HG03064 (cell line): ENCODE measurements around the gene SEPTIN3.

ENCODE experiments used
- ATAC-seq: cut with Tn5 transposase; IDR thresholded peaks from one replicate; pipeline ENCODE4 v1.9.1; 2021; ENCODE audit warnings: low read depth; ENCODE audit not compliant: unreplicated experiment

SEPTIN3 gene, protein sequence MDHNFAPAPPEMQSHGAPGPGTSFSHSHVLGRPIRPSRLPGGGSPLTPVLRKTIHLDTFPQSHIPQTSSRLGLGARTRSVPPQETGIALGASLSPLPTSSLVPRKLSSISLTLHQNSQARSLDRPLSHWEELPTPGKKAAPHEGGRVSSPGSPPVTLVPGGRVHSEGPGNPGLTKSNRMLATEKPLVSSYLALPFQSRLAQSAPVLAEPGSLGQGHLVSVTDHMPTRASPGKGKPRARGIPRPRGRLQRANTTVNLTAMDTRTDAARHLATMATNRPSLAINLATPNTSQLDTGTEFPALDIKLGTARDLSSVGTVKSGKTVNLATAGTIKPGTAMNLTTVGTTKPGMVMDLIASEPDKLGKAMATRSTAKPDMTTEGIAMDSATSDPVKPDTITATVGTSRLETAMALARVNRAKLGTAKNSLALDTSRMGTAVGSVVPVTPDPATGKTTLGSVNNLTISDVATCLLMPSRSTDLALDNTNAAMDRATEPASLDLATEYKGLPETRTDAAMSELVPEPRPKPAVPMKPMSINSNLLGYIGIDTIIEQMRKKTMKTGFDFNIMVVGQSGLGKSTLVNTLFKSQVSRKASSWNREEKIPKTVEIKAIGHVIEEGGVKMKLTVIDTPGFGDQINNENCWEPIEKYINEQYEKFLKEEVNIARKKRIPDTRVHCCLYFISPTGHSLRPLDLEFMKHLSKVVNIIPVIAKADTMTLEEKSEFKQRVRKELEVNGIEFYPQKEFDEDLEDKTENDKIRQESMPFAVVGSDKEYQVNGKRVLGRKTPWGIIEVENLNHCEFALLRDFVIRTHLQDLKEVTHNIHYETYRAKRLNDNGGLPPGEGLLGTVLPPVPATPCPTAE

GRCh38 chr22:41969110-41969646 is at the start of gene SEPTIN3:
Gene SEPTIN3, plus strand, starts transcription at chr22:41969443. Its CDS starts 2,050 bp downstream, at chr22:41971493.
- ATAC-seq: no peak

DNA sequence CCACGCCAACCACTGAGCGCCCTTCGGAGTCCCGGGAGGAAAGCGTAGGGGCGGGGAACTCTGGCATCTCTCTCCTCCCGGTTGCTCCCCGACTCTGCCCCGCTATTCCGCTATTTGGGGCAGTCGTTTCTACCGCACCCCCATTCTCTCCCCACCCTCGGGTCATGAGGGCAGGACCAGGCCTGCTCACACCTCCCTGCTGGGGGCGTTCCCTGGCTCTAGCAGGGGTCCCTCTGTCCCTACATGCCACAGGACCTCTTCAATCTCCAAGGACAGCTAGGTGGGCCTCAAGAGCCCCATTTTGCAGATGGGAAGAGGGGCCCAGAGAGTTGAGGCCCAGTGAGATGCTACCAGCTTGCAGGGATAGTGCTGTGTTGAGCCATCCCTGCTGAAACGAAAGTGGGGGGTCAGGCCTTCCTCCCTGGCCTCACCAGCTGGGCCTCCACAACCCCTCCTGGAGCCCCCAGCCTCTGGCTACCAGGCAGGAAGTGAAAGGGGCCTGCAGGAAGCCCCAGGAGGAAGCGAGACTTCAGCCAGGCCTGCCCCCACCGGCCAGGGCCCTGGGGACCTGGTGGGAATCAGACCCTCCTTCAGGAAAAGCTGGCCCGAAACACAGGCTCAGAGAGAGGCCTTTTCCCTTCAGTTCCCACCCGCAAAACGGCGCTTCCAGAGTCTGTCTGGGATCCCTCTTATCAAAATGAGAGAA is 48.8 kb upstream of the SEPTIN3 start:
- ATAC-seq: no peak

- ATAC-seq: no peak
These were observed 46.9 kb upstream of the SEPTIN3 start for GRCh38 chr22:41922328-41922727.

DNA sequence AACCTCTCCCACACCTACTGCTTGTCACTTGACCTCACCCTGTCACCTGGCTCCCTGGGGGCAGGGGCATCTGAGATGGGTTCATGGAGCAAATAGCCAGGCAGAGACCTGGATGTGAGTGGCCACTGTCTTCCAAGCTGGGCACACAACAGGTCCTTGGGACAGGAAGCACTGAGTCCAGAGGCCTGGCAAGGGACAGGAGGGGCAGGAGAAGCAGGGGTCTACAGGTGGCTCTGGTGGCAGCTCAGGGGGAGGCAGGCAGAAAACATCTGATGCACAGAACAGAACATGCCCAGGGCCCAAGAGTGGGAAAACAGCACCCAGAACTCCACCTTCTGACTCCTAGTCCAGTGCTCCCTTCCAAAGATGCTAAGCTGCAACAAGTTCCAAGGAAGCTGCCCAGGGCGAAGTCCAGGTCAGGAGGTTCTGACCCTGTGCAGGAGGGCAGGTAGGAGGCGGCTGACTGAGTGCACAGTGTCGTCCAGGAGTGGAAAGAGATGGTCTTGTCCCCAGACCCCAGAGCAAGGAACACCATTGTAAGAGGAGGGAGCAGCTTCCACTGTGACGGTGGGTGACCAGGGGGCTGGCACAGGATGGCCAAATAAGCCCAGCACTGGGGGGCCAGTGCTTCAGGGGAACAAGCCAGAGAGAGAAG is 46.2 kb upstream of the SEPTIN3 start:
- ATAC-seq: no peak

GRCh38 chr22:41923595-41924276 is 45.5 kb upstream of the SEPTIN3 start:
- ATAC-seq: no peak

DNA sequence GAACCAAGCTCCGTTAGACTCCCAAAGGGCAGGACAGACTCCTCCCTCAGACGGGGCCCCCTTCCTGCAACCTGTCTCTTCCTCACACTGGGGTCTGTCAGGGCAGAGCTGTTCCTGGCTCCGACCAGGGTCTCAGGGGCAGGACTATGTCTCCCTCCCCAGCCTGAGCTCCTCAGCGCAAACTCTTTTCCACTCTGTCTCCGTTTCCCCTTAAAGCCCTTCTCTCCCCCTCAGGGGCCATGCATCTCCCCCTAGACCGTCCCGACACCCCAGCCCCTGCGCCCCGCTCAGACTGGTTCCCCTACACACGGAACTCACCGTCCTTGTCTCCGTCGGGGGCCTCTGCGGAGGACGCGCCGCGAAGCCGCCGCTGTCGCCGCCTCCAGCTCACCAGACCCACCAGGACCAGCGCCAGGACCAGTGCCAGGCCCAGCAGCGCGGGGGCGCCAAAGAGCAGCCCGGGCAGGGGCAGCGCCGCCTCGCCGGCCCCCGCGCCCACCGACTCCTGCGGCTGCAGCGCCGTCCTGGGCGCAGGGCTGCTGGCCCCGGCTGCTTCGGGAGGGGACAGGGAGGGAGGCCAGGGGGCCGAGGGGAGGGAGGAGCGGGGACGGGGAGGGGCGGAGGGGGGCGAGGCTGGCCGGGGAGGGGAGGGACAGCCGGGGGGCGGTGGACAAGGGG is 43.3 kb upstream of the SEPTIN3 start:
- ATAC-seq: no peak

DNA sequence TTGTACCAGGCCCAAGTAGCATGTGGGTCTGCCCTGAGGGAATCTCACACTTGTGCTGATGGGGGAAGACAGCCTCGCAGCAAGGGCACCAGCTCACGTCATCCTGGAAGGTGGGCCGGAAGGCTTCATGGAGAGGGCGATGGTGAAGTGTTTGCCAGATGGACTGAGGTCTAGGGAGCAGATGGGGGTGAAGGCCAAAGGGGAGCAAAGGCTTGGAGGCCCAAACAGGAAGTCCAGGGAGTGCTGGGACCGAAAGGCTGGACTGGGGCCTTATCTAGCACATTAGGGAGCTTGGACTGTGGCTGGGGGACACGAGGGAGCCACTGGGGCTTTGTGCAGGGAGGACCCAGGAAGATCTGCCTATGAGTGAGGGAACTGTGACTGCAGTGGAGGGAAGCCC is 41.4 kb upstream of the SEPTIN3 start:
- no peak for ATAC-seq

DNA sequence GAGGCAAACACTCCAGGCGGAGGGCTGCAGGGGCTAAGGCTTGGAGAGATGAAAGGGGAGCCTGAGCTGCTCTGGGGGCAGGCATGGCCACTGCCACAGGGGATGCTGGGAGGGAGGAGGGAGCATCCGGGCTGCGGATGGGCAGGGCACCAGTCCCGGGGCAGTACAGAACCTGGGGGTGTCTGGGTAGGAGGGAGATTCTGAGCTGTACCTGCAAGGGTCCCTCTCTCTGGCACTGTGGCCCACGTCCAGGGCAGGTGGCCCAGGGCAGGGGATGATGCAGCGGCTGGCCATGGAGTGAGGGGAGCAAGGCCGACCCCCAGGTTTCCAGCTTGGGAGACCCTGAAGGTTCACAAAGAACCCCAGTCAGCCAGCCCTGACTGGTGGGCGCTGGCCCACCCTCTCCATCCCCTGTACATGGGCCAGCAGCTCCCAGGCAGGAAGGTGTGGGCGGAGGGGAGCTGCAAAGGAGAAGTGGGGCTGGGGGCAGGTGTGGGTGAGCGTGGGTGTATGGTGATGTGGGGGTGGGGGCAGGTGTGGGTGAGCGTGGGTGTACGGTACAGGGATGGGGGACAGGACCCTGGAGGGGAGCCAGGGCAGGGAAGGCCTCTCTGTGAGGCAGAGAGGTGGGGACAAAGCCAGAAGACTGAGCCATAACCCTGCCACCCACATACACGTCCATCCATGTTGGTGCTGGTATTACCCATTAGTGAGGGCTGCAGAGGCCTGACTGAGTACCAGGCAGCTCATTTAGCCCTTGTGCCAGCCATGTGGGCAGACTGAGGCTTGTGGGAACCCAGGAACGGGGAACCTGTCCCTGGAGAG is 40.4 kb upstream of the SEPTIN3 start:
- no peak for ATAC-seq

DNA sequence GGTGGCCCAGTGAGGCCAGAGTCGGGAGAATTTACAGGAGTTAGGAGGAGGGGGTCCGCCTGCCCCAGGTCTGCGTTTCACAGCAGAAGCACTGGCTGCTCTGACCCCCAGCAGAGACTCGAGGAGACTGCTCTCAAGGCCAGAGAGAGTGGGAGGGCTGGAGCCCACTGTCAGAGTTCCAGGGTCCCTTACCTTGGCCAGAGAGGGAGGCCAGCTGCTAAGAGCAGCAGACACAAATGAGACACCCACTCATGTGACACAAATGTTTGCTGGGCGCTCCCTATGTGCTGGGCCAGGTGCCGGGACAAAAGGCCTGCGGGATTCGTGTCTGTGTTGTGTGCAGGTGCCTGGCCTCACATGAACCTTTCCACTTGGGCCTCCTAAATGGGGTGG is 39.8 kb upstream of the SEPTIN3 start:
- ATAC-seq: no peak

DNA sequence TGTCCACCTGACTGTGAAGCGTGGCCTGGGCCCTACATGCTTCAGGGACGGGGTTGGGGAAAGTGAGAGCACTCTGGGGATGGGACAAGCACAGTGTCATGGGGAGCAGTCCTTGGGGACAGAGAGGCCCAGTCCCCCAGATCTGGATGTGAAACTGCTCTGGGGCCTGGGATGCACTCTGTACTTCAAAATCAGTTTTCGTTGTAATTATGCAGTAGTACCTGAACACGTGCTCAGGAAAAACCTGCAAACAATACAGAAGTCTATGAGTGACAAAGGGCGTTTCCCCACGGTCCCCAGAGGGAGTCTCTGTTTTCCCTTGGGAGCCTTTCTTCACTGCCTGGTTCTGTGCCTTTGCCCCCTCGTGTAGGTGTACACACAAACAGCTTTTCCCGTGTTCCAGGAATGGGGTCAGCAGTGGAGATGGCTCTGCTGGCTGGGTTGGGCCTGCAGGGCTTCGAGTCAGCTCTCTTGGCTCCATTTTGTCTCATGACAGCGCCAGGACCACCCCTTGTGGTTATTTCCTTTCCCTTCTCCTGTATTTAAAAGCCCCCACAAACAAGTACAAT is 37.5 kb upstream of the SEPTIN3 start:
- no peak for ATAC-seq

DNA sequence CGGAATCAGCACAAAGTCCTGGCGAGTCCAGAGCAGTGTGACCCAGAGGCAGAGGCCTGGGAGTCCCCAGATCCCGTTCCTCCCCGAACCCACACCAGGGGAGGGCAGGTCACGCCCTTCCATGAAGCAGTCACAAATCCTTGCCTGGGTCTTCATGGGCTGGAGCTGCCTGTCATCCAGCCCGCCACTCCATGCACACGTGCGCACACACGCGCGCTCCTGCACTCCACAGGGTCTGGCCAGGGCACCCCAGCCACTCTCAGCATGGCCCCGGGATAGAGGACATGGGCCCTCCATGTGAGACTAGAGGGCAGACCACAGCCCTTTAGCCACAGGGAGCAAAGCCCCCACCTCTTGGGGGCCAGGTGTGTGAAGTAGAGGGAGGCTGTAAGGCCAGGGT is 36.9 kb upstream of the SEPTIN3 start:
- no peak for ATAC-seq

DNA sequence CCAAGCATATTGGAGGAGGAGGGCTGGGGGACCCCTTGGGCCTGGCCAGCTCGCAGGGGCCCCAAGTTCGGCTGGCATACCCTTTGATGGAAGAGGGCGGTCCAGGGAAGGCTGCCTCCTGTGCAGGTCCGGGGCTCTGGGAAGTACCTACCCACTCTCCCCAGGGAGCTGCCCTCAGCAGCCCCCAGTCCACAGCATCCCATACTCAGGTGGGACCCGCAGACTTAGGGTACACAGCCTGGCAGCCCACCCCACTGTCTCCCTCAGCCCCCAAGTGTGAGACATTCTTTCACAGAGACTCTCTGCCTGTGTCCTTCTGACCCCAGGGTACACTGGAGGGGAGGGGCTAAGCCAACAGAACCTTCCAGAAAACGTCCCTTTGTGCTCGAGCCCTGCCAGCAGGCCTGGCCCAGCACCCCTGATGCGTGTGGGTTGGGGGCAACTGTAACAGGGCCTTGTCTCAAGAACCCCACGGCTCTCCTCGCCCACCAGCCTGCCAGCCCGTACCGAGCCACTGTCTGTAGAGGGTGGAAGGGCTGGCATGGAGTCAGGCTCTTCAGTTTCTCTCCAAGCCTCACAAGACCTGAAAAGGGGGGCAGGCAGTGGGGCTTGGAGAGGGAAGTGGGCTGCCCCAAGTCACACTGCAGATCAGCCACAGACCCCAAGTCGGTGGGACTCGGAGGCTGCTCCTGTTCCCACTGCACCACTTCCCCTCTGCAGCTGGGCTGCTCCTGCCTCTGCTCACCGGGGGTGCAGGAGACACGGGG is 35.6 kb upstream of the SEPTIN3 start:
- ATAC-seq: no peak

DNA sequence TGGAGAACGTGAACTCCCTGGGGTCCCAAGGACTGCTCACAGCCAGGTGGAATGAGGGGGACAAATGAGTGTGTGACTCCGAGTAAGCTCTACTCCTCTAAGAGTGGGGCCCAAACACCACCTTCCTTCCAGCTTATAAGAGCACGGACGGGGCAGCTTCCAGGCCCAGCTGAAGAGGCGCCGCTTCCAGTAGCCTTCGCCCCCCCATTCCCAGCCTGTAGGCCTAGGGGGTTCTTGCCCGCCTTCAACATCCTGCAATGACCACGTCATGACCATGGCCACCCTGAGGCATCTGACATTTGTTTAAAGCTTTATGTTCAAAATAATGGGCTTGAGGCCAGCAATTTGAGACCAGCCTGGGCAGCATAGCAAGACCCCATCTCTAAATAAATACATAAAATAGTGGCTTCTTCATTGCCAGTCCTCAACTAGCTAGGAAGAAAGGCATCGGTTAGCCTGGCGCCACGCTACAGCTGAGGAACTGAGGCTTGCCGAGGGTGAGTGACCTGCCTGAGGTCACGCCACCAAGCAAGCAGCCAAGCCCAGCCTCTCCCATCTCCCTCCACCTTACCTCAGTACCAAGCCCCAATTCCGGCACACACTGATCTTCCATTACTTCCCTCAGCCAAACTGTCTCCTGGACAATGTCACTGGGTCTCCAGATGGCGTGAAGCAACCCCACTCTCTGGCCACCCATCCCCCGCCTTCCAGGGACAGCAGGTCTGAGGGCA is 34.8 kb upstream of the SEPTIN3 start:
- no peak for ATAC-seq

DNA sequence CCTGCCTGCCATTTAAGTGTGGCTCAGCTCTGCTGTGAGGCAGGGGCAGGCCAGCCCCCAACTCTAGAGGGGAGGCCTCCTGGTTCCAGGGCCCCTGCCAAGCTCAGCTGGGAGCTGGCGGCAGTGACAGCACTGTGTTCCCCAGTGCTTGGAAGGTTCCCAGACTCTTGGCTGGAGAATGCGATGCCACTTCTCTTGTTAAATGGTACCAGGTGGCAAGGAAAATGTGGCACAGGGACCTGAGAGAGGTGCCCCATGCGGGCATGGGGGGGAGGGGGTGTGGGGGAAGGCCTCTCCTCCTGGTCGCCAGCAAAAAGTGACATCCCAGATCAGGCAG is 34.3 kb upstream of the SEPTIN3 start:
- ATAC-seq: no peak

GRCh38 chr22:41935509-41935908 is 33.7 kb upstream of the SEPTIN3 start:
- no peak for ATAC-seq

GRCh38 chr22:41936894-41937169 is 32.4 kb upstream of the SEPTIN3 start:
- ATAC-seq: no peak
